GM21423 (cell line): ENCODE measurements around the gene ANXA8.

Experiments
- ATAC-seq: cut with Tn5 transposase; IDR thresholded peaks from one replicate; pipeline ENCODE4 v1.9.1; 2021; ENCODE audit warnings: mild to moderate bottlenecking, moderate library complexity; ENCODE audit not compliant: unreplicated experiment

Gene ANXA8

DNA sequence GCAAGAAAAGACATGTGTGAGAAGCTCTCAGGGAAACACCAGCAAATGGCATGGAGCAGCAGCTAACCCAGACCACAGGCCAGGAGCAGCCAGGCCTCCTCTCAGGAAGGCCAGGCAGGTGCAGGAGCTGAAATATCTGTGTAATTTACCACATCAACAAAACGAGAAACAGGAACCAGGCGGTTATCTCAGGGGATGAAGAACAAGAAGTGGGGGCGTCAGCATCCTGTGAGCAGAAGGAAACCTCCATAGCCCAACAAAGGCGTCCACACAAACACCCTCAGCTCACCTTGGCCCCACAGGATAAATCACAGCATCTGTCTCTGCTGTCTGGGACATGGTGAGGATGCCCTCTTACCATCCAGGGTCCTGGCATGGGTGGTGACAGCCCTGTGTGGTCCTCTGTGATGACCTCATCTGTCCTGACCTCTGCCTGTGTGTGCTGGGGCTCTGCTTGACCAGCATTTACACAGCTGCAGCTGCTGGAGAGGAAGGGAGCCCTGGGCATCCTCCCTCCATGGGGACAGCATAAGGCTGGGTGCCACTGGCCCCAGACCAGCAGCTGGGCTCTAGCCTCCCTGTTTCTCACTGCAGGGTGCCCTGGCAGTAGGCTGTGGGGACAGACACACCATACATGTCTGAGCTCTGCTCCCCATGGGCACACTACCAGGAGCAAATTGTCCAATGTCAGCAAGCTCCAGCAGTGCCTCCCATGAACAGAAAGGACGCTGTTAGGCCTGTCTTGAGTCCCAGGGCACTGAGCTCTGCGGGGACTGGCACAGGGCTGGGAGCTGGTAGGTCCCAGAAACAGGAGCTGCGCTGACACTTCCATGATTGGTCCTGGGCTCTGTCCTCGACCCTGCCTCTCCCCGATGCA lies 34.6 kb downstream of the ANXA8 start:
- ATAC-seq, result no peak

DNA sequence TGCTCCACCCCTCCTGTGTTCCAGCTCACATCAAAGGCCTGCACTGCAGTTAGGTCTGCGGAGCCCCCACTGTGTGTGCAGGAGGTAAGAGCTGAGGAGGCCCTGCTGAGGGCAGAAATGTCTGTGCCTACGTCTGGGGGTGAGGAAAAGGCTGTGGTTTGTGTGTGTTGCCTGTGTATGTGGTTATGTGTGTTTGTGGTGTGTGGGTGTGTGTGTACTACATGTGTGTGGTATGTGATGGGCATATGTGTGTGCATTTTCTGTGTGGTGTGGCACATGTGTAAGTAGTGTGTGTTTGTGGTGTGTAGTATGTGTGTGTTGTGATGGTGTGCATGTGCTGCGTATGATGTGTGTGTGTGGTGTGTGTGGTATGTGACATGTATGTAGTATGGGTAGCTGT lies 36.2 kb downstream of the ANXA8 start:
- no peak for ATAC-seq

DNA sequence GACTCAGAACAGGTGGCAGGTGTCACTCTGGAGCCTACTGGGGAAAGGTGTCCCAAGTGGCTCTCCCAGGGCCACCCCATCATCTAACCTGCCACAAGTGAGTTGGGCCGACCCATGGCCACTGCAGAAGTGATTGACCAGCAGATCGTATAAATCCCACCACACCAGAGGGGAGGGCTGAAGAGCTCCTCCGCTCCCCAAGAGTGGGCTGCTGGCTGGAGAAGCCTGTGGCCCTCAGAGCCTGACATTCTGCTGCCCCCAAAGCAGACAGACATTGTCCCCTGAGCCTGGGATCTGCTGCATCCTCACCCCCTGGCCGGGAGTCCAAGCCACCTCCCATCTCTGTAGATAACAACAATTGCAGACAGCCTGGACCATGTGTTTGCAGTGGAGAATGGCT lies 36.7 kb downstream of the ANXA8 start:
- ATAC-seq, result no peak

- no peak for ATAC-seq
Measured at GRCh38 chr10:47445720-47446119, 38.2 kb downstream of the ANXA8 start.

- ATAC-seq, result no peak
Measured at GRCh38 chr10:47444047-47444446, 39.9 kb downstream of the ANXA8 start.

- no peak for ATAC-seq
Measured at GRCh38 chr10:47443145-47443544, 40.8 kb downstream of the ANXA8 start.

DNA sequence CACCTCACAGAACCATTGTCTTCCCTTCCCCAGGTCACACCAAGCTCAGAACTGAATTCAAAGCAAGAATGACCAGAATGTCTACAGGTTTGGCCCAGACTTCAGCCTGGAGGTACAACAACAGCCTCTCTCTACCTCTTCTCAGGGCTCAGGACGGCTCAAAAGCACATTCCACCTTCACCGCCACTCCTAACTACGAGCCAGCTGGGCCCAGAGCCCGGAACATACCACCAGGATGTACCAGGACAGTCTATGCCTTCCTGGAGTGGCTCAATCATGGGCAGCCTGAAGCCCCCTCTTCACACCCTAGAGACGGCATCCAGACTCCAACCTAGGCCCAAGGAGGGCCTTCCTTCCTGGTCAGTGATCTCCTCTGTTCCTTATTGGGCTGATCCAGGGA lies 41.6 kb downstream of the ANXA8 start:
- no peak for ATAC-seq

GRCh38 chr10:47441938-47442337 lies 42.0 kb downstream of the ANXA8 start:
- ATAC-seq, result no peak

GRCh38 chr10:47440207-47440606 lies 43.7 kb downstream of the ANXA8 start:
- ATAC-seq, result no peak

- no peak for ATAC-seq
Measured at GRCh38 chr10:47438857-47439474, 44.9 kb downstream of the ANXA8 start.

DNA sequence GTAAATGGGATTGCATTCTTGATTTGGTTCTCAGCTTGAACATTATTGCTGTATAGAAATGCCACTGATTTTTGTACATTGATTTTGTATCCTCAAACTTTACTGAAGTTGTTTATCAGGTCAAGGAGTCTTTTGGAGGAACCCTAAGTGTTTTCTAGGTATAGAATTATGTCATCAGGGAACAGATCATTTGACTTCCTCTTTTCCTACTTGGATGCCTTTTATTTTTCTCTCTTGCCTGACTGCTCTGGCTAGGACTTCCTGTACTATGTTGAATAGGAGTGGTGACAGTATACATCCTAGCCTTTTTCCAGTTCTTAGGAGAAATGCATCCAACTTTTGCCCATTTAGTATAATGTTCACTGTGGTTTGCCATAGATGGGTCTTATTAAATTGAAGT lies 48.8 kb downstream of the ANXA8 start:
- ATAC-seq, result no peak

GRCh38 chr10:47425813-47426419 lies 58.0 kb downstream of the ANXA8 start:
- no peak for ATAC-seq

DNA sequence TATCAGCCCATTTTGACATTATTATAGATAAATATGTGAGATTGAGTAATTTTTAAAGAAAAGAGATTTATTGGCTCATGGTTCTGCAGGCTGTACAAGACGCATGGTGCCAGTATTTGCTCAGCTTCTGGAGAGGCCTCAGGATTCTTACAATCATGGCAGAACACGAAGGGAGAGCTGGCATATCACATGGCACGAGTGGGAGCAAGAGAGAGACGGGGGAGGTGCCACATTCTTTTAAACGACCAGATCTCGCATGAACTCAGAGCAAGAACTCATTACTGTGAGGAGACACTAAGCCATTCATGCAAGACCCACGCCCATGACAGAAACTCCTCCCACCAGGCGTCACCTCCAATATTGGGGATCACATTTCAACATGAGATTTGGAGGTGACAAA lies 59.7 kb downstream of the ANXA8 start:
- ATAC-seq, result no peak

DNA sequence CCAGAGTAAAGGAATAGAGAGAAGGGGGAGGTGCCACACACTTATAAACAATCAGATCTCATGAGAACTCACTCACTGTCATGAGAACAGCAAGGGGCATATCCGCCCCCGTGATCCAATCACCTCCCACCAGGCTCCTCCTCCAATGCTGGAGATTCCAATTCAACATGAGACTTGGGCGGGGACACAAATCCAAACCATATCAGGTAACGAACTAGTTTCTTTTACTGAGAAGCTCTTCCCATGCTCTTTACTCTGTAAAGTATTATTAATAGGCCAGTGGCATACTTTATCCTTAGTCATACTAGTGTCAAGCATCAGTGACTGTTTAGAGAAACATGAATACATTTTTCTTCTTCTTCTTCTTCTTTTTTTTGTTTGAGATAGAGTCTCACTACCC lies 60.4 kb downstream of the ANXA8 start:
- ATAC-seq, result no peak

DNA sequence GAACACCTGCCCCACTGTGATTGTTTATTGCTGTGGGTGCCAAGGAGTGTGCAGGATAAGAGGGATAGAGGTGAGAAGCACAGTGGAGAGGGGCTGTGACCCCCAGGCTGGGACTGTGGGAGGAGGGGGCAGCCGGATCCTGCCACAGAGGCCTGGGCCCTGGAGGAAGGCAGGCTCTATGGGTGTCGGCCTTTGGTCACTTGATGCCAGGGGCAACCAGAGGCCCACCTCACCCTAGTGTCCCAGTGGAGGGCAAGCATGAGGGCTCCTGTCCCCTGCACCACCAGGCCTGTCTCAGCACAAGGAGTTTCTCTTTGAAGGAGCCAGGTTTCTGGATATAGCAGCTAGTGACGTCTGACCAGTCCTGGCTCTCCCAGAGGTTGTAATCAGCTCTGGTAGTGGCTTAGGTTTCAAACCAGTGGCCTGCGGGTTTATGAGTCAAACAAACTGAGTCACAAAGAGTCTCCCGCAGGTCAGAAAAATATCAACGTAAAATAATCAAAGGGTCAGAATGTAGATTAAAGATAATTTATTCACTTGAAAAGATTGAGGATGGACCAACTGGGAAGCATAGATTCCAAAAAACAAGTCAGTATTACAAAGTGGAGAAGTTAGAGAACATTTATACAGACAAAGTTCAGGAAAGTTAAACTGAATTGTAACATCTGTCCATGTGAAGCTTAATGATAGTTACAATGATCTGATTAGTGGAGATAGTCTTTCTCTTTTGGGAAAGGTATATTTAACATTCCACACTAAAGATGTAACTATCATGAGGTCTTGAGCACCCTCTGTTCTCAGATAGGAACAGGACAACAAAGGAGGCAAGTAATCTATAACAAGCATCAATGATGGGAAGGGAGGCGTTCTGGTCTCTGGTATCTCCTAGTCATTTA lies 62.6 kb downstream of the ANXA8 start:
- no peak for ATAC-seq

- no peak for ATAC-seq
Measured at GRCh38 chr10:47420305-47421056, 63.4 kb downstream of the ANXA8 start.

GRCh38 chr10:47419421-47419820 lies 64.5 kb downstream of the ANXA8 start:
- no peak for ATAC-seq

DNA sequence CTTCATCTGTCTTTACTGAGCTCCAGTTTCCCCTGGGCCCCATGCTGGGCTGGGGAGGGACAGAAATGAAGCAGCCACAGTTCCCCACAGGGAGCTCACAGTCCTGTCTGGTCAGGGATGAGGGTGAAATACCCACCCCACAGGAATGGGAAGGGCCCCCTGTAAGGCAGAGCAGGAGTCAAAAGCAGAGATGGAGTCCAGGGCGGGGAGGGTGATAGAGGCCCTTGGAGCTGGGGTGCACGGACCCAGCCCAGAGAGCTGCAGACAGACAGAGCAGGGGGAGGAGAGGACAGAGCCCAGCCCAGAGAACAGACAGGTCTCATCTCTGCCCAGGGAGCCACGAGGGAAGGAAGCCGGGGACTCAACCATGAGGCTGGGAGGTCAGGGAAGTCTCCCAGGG lies 64.9 kb downstream of the ANXA8 start:
- ATAC-seq, result no peak

DNA sequence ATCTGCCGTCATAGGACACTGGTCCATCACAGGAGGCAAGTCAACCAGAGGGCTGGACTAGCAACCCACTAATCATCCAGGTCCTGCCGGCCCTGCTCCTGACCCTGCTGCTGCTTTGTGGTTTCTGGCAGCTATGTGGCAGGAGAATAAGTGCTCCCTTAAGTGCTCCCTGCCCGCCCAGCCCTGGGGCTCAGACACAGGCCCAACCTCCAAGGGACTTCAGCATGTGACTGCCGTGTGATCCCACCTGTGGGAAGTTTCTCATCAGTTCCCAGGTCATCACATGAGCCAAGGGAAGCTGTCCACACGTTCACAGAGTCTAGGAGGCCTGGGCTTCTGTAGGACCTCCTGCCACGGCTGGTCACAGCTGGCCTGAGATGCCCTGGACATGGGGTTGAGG lies 65.6 kb downstream of the ANXA8 start:
- ATAC-seq, result no peak
